Muscle layer of colon (tissue), 2 donors: ENCODE measurements around the gene ASB2.

Experiments used
- H3K27ac ChIP-seq: one replicate; pipeline ENCODE4 v1.7.0; 2013; ENCODE audit warnings: low read depth, mild to moderate bottlenecking, low read length, moderate library complexity
- H3K27me3 ChIP-seq, 2 donors: one replicate each; pipeline ENCODE4 v1.7.0; 2013; ENCODE audit warnings: low read length in 2 of 2, mild to moderate bottlenecking in 2 of 2; ENCODE audit not compliant: insufficient read depth in 2 of 2, control insufficient read depth in 1 of 2
- H3K36me3 ChIP-seq: one replicate; pipeline ENCODE4 v1.7.0; 2013; ENCODE audit warnings: mild to moderate bottlenecking, low read length; ENCODE audit not compliant: insufficient read depth
- H3K4me1 ChIP-seq: one replicate; pipeline ENCODE4 v1.7.0; 2013; ENCODE audit warnings: mild to moderate bottlenecking, low read length; ENCODE audit not compliant: insufficient read depth
- H3K4me3 ChIP-seq, 2 donors: one replicate each; pipeline ENCODE4 v1.7.0; 2013; ENCODE audit warnings: low read length in 2 of 2, low read depth in 1 of 2, mild to moderate bottlenecking in 1 of 2, moderate library complexity in 1 of 2
- H3K9ac ChIP-seq: one replicate; pipeline ENCODE4 v1.7.0; 2013; ENCODE audit warnings: low read length
- H3K9me3 ChIP-seq: one replicate; pipeline ENCODE4 v1.7.0; 2013; ENCODE audit warnings: mild to moderate bottlenecking, low read length
- donor health status: abdominal sarcoma.
- donor health status: Adenocarcinoma of cecum.

ASB2 gene

GRCh38 chr14:93987376-93987775, 11.0 kb upstream of the ASB2 start:
- Histone ChIP-seq H3K36me3 (no peaks in the 10 kb centered on the region), H3K9me3 (no peaks in the 10 kb centered on the region), H3K4me3 (no peak overlapping the region), H3K27me3 (no peaks in the 10 kb centered on the region), H3K9ac (no peak overlapping the region), H3K4me1 (peaks cover 20% of the 10 kb centered on the region), H3K27ac (no peak overlapping the region)

DNA sequence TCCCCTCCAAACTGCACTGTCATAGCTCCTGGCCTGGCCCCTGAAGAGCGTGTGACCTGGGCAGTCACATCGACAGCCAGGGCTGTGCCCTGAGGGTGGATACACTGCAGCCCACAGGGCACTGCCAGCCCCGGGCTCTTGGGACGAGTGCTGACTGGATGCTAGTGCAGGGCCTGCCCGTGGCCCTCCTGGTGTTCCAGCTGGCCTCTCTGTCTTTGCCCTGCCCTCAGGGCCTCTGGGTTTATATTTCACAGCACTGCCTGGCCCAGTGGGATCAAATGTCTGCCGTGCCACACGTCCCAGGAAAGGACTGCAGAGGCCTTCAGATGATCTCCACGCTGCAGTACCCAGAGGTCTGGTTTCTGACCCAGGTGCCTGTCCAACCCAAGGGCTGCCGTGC, 10.6 kb upstream of the ASB2 start:
- Histone ChIP-seq H3K27ac (no peak overlapping the region), H3K27me3 (no peaks in the 10 kb centered on the region), H3K4me3 (no peak overlapping the region), H3K9ac (no peak overlapping the region), H3K9me3 (no peaks in the 10 kb centered on the region), H3K36me3 (no peaks in the 10 kb centered on the region), H3K4me1 (peaks cover 24% of the 10 kb centered on the region)

DNA sequence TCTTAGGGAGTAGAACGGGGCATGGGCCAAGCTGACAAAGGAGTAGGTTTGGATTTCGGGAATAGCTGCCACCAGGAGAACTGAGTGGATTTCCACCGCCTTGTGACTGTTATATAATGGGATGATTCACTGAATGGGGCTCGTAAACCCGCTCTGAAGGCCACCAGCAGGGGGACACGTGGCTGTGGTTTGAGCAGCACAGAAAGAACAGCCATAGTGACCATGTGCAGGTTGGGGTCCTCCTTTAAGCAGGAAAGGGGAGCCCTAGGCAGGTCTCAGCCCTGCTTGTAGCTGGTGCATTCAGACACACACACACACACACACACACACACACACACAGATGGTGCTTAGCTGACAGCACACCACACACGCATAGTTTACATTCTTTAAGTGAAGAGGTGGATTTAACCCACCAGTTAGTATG, 8.6 kb upstream of the ASB2 start:
- H3K9me3 ChIP-seq, result no peaks in the 10 kb centered on the region
- no peak overlapping the region for H3K9ac ChIP-seq
- peaks cover 43% of the 10 kb centered on the region for H3K4me1 ChIP-seq
- H3K4me3 ChIP-seq, result no peak overlapping the region
- H3K36me3 ChIP-seq, result no peaks in the 10 kb centered on the region
- peak overlapping the region; percentile 26 for H3K27ac ChIP-seq
- no peaks in the 10 kb centered on the region for H3K27me3 ChIP-seq

GRCh38 chr14:93984070-93984469, 7.7 kb upstream of the ASB2 start:
- no peak overlapping the region for H3K9ac ChIP-seq
- H3K36me3 ChIP-seq, result no peaks in the 10 kb centered on the region
- H3K27me3 ChIP-seq, result no peaks in the 10 kb centered on the region
- H3K4me3 ChIP-seq, result no peak overlapping the region
- no peaks in the 10 kb centered on the region for H3K9me3 ChIP-seq
- H3K4me1 ChIP-seq, result peaks cover 44% of the 10 kb centered on the region
- H3K27ac ChIP-seq, result no peak overlapping the region

DNA sequence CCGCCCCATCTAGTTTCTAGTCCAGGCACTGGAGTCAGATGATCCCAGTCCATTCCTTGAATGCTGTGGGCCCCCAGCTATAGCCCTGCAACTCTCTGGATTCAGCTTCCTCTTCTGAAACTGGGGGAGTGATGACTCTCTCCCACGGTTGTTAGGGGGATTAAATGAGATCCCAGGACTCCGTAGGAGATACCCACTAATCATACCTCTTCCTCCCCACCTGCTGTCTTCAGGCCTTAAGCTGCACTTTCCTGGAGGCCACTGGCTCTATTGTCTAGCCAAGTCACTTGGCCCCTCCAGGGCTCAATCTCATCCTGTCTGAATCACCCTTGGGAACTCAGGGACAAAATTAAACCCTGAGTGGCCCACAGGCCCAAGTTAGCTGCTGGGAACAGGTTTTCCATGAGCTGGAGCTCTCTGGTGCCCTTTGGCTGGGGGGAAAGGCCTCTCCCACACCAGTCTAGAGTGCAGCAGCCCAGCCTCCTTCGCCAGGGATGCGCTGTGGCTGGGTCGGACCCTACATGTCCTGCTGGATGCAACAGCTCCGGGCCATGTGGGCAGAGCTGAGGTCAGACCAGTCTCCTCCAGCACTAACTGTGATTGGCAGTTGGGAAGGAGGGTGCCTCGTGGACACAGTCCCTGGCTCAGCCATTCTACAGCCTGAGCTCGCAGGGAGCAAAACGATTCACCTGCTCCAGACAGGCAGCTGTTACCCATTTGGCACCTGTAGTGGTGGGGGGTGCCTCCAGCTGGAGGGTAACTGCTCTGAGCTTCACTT, 6.0 kb upstream of the ASB2 start:
- Histone ChIP-seq H3K36me3 (no peaks in the 10 kb centered on the region), H3K9me3 (no peaks in the 10 kb centered on the region), H3K4me3 (no peak overlapping the region), H3K4me1 (peaks cover 54% of the 10 kb centered on the region), H3K27ac (peak overlapping the region; percentile 94), H3K27me3 (no peaks in the 10 kb centered on the region), H3K9ac (no peak overlapping the region)

GRCh38 chr14:93981316-93982229, 5.2 kb upstream of the ASB2 start:
- no peaks in the 10 kb centered on the region for H3K27me3 ChIP-seq
- H3K4me1 ChIP-seq, result peaks cover 61% of the 10 kb centered on the region
- H3K27ac ChIP-seq, result peak overlapping the region; percentile 94
- H3K36me3 ChIP-seq, result no peaks in the 10 kb centered on the region
- no peaks in the 10 kb centered on the region for H3K9me3 ChIP-seq
- H3K4me3 ChIP-seq, result peak overlapping the region in 1 of 2 donors; percentile 23
- peak overlapping the region; percentile 35 for H3K9ac ChIP-seq

DNA sequence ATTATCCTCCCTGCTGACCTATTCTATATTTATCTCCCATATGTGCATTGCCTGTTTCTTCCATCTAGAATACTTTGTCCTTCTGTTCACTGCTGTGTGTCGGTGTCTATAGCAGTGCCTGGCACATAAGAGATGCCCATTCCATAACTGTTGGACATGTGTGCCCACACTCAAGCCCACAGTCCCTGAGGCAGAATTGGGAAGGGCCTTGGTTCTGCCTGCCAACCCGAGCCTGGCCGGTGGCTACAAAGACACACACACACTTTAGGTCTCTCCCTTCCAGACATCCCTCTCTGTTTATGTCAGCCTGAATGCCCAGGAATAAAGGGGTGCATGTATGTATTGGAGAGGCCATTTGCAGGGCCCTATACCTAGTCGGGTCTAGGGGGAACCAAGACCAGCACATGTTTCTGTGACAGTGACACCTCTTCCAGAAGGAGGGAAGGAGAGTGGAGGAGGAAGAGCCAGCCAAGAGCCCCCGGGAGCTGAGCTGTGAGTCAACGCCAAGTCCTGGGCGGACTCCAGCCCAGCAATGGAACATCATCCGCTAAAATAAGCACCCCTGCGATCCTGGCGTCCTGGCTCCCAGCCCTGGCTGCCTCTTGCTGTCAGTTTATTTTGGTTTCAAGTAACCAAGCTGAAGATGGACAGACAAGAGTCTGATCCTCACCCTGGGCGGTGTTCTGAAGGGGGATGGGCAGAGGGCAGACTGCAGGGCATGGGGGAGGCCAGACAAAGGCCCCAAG, 4.3 kb upstream of the ASB2 start:
- no peaks in the 10 kb centered on the region for H3K9me3 ChIP-seq
- no peaks in the 10 kb centered on the region for H3K27me3 ChIP-seq
- H3K36me3 ChIP-seq, result no peaks in the 10 kb centered on the region
- H3K9ac ChIP-seq, result peak overlapping the region; percentile 35
- H3K27ac ChIP-seq, result peak overlapping the region; percentile 94
- peak overlapping the region in 1 of 2 donors; percentile 23 for H3K4me3 ChIP-seq
- H3K4me1 ChIP-seq, result peaks cover 59% of the 10 kb centered on the region

GRCh38 chr14:93978735-93979134, 2.4 kb upstream of the ASB2 start:
- H3K27ac ChIP-seq, result peak overlapping the region; percentile 91
- no peaks in the 10 kb centered on the region for H3K36me3 ChIP-seq
- no peaks in the 10 kb centered on the region for H3K27me3 ChIP-seq
- peaks cover 48% of the 10 kb centered on the region for H3K4me1 ChIP-seq
- H3K9me3 ChIP-seq, result no peaks in the 10 kb centered on the region
- no peak overlapping the region for H3K4me3 ChIP-seq
- no peak overlapping the region for H3K9ac ChIP-seq

DNA sequence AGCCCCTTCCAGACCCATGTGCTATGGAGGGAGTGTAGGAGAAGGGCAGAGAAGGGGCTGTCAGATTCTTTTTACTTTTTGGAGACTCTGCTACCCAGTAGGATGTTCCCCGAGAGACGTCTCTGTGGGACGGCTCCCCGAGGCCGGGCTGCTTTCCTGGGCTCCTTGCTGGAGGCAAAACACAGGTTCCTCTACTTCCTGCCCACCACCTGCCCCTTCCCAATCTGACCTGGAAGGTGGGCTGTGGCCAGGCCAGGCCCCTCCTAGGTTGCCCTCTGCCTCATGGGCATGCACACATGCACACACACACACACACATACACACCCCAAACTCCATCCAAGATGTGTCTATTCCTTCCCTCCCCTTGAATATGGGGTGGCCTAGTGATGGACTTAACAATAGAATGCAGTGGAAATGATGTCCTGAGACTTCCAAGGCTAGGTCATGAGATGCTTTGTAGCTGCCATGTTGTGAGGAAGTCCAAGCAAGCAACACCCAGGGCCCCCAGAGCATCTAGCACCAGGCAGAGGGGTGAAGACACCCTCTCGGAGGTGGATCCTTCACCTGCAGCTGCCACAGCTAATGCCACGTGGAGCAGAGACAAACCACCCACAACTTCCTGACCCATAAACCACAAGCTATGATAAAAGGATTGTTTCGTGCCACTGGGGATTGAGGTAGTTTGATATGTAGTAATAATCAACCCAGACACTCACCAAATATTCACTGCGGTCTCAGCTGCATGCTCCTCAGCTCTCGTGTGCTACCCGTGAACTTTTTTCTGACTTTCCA, 1.6 kb upstream of the ASB2 start:
- no peaks in the 10 kb centered on the region for H3K9me3 ChIP-seq
- peak overlapping the region; percentile 81 for H3K9ac ChIP-seq
- H3K4me1 ChIP-seq, result peaks cover 52% of the 10 kb centered on the region
- no peak overlapping the region for H3K4me3 ChIP-seq
- H3K27me3 ChIP-seq, result no peaks in the 10 kb centered on the region
- no peaks in the 10 kb centered on the region for H3K36me3 ChIP-seq
- peak overlapping the region; percentile 91 for H3K27ac ChIP-seq

- H3K9ac ChIP-seq, result peak overlapping the region; percentile 81
- no peaks in the 10 kb centered on the region for H3K36me3 ChIP-seq
- peaks cover 52% of the 10 kb centered on the region for H3K4me1 ChIP-seq
- peak overlapping the region in 1 of 2 donors; percentile 63 for H3K4me3 ChIP-seq
- no peaks in the 10 kb centered on the region for H3K9me3 ChIP-seq
- H3K27ac ChIP-seq, result peak overlapping the region; percentile 91
- H3K27me3 ChIP-seq, result no peaks in the 10 kb centered on the region
Measured at GRCh38 chr14:93977171-93977570, 801 bp upstream of the ASB2 start.
